IPS-15b (cell line): ENCODE measurements around the gene CENPU.
"Not testable (repeated sequence)": the region's sequence is repeated elsewhere in the genome, so short reads cannot be mapped to it uniquely, and the experiment has no call there.

Experiments
- H3K27me3 ChIP-seq: one replicate; pipeline ENCODE4 v1.6.1; 2013; ENCODE audit warnings: low read length; ENCODE audit not compliant: control insufficient read depth, insufficient read depth
- H3K36me3 ChIP-seq: one replicate; pipeline ENCODE4 v1.6.1; 2013; ENCODE audit warnings: low read length; ENCODE audit not compliant: control insufficient read depth, insufficient read depth
- H3K4me1 ChIP-seq: one replicate; pipeline ENCODE4 v1.6.1; 2013; ENCODE audit warnings: mild to moderate bottlenecking, low read length; ENCODE audit not compliant: control insufficient read depth, insufficient read depth
- H3K4me3 ChIP-seq: one replicate; pipeline ENCODE4 v1.5.1; 2013; ENCODE audit warnings: low read depth, low read length
- H3K9ac ChIP-seq: one replicate; pipeline ENCODE4 v1.6.1; 2013; ENCODE audit warnings: low read depth, mild to moderate bottlenecking, low read length
- H3K9me3 ChIP-seq: one replicate; pipeline ENCODE4 v1.6.1; 2013; ENCODE audit warnings: mild to moderate bottlenecking, low read length; ENCODE audit not compliant: control insufficient read depth, insufficient read depth

The CENPU gene

DNA sequence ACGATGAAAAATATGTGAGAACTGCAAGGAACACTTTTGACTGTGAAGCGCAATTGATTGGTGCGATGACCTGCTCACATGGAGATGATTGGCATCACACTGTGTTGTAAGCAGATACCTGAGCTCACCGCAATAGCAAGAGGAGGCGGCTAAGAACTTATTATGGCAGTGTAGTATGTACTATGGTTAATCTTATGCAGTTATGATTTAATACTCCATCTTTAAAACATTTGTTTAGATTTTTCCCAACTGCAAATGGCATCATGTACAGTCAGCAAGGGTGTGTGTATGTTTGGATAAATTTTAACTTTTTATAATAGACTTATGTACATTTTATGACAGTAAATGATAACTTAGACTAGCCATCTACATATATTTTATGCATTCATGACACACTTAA, 58.9 kb downstream of the CENPU start:
- Histone ChIP-seq H3K4me3 (no peak overlapping the region), H3K4me1 (no peaks in the 10 kb centered on the region), H3K36me3 (no peaks in the 10 kb centered on the region), H3K27me3 (no peaks in the 10 kb centered on the region), H3K9ac (no peak overlapping the region), H3K9me3 (no peaks in the 10 kb centered on the region)

DNA sequence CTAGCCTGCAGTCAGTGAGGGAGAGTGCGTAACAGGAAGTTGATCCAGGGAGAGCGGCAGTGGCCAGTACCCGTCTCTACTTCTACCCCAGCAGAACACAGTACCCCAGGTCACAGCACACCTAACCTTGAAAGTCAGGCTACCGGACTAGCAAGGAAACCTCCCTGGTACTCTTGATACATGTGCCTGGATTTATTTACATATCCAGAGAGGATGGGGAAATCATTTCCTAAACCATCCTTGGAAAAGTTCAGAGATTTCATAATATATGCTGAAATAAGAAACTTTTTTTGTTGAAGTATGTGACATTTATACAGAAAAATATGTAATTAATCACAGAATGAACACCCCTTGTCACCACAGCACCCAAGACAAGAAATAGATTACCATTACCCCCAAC, 59.9 kb downstream of the CENPU start:
- Histone ChIP-seq H3K9me3 (no peaks in the 10 kb centered on the region), H3K4me1 (no peaks in the 10 kb centered on the region), H3K36me3 (no peaks in the 10 kb centered on the region), H3K9ac (no peak overlapping the region), H3K27me3 (no peaks in the 10 kb centered on the region), H3K4me3 (no peak overlapping the region)

- Histone ChIP-seq H3K4me1 (no peaks in the 10 kb centered on the region), H3K4me3 (no peak overlapping the region), H3K27me3 (no peaks in the 10 kb centered on the region), H3K9me3 (no peaks in the 10 kb centered on the region), H3K9ac (no peak overlapping the region), H3K36me3 (no peaks in the 10 kb centered on the region)
These were observed 61.2 kb downstream of the CENPU start for GRCh38 chr4:184672741-184673140.

GRCh38 chr4:184671101-184671500, 62.8 kb downstream of the CENPU start:
- Histone ChIP-seq H3K36me3 (no peaks in the 10 kb centered on the region), H3K27me3 (no peaks in the 10 kb centered on the region), H3K4me3 (no peak overlapping the region), H3K9me3 (no peaks in the 10 kb centered on the region), H3K4me1 (no peaks in the 10 kb centered on the region), H3K9ac (no peak overlapping the region)

- H3K36me3 ChIP-seq: no peaks in the 10 kb centered on the region
- H3K9ac ChIP-seq: no peak overlapping the region
- no peak overlapping the region for H3K4me3 ChIP-seq
- no peaks in the 10 kb centered on the region for H3K4me1 ChIP-seq
- H3K9me3 ChIP-seq: no peaks in the 10 kb centered on the region
- no peaks in the 10 kb centered on the region for H3K27me3 ChIP-seq
These were observed 64.6 kb downstream of the CENPU start for GRCh38 chr4:184669251-184669650.

DNA sequence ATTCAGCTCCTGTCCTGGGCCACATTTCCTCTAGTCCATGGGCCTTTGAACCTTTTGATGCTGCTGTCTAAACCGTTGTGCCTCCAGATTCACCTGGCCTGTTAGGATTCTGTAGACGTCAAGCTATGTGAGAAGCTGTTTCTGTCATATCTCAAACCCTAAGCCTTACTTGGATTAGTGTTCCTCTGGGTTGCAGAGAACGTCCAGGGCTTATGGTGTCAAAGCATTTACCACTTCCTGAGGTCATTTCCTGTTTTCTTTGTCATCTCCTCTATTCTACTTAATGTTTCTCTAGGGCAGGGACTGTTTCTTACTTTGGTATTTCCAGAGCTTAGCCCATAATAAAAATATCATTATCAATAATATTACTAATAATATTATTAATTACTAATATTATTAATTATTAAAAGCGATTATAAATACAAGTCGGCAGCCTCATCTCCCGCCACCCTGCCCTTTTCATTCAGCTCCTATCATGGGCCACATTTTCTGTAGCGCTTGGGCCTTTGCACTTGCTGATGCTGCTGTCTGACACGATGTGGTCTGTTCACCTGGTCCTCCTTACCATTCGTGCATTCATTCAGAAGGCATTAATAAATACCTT, 65.3 kb downstream of the CENPU start:
- H3K36me3 ChIP-seq: no peaks in the 10 kb centered on the region
- H3K9ac ChIP-seq: no peak overlapping the region
- no peaks in the 10 kb centered on the region for H3K4me1 ChIP-seq
- no peak overlapping the region for H3K4me3 ChIP-seq
- H3K9me3 ChIP-seq: no peaks in the 10 kb centered on the region
- no peaks in the 10 kb centered on the region for H3K27me3 ChIP-seq

- Histone ChIP-seq H3K4me1 (no peaks in the 10 kb centered on the region), H3K9ac (no peak overlapping the region), H3K27me3 (no peaks in the 10 kb centered on the region), H3K4me3 (no peak overlapping the region), H3K9me3 (no peaks in the 10 kb centered on the region), H3K36me3 (no peaks in the 10 kb centered on the region)
These were observed 65.8 kb downstream of the CENPU start for GRCh38 chr4:184668096-184668495.

DNA sequence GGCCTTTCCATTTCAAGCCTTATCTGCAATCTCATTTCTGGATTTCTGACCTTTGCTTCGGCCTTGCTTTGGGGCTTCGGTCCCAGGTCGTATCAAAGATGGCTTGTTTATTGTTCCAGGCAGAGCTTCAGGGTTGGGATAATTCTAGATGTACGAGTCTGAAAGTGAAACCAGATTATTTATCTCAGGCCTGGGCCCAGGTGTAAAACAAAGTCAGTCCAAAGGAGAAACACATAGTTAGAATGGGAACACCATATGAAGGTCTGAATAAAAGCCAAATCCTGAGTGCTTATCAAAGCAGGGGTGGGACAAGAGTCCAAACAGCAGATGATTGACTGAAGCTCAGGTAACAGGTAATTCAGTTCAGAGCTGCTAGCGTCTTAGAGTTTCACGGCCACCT, 67.2 kb downstream of the CENPU start:
- no peaks in the 10 kb centered on the region for H3K36me3 ChIP-seq

DNA sequence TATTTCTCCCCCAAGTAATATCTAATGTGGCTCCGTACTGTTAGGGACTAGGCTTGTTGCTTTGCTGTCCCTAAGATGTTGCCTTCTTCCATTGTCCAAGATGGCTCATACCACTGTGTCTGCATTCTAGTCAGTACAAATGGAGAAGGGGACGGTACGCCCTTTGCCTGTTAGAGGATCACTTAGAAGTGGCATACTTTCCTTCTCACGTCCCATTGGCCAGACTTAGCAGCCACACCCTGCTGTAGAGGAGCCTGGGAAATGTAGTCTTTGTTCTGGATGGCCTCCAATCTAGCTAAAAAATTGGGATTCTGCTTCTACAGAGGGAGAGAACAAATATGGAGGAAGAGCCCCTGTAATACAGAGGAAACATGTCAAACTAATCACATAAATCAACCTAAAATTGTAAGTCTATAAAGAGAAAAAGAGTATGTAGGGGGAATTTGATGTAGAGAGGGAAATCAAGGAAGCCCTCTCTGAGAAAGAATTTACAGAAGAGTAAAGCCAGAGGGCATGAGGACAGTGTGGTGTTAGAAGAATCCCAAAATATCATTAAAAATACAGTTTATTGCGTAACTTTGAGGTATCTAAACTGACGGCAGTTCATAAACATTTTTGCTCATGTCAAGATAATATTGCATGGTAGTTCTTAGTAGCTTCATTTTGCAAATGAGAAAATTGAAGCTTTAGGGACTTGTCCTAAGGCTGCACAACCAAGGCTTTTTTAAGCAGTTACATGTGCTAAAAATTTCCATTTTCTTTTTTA, 69.3 kb downstream of the CENPU start:
- Histone ChIP-seq H3K4me1 (no peaks in the 10 kb centered on the region), H3K9ac (no peak overlapping the region), H3K9me3 (no peaks in the 10 kb centered on the region), H3K36me3 (no peaks in the 10 kb centered on the region), H3K27me3 (no peaks in the 10 kb centered on the region), H3K4me3 (no peak overlapping the region)

More for the DNA sequence above, 67.2 kb downstream of the CENPU start:
- no peaks in the 10 kb centered on the region for H3K4me1 ChIP-seq
- no peaks in the 10 kb centered on the region for H3K27me3 ChIP-seq
- H3K9ac ChIP-seq: no peak overlapping the region
- no peaks in the 10 kb centered on the region for H3K9me3 ChIP-seq
- H3K4me3 ChIP-seq: no peak overlapping the region

GRCh38 chr4:184662236-184662635, 71.7 kb downstream of the CENPU start:
- H3K4me3 ChIP-seq: no peak overlapping the region
- no peaks in the 10 kb centered on the region for H3K36me3 ChIP-seq
- H3K4me1 ChIP-seq: no peaks in the 10 kb centered on the region
- no peak overlapping the region for H3K9ac ChIP-seq
- H3K9me3 ChIP-seq: no peaks in the 10 kb centered on the region
- no peaks in the 10 kb centered on the region for H3K27me3 ChIP-seq

DNA sequence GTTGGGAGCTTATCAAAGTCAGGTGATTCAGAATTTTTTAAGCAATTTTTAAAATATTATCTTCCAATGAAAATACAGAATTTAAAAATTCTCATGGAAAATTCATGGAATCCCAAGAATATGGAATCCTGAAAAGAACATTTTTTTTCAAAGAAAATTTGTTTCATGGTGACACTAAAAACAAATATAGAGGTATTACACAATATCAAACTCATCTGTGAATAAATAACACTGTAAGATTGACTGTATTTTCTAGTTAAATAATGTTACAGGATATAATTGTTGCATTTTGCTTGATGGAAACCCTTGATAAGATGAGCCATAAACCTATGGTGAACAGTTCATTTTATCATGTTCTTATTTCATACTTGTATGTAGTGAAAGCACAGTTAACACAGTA, 72.9 kb downstream of the CENPU start:
- H3K27me3 ChIP-seq: no peaks in the 10 kb centered on the region
- H3K4me3 ChIP-seq: no peak overlapping the region
- no peaks in the 10 kb centered on the region for H3K9me3 ChIP-seq
- H3K4me1 ChIP-seq: no peaks in the 10 kb centered on the region
- no peak overlapping the region for H3K9ac ChIP-seq
- H3K36me3 ChIP-seq: no peaks in the 10 kb centered on the region

GRCh38 chr4:184657820-184658219, 76.1 kb downstream of the CENPU start:
- not testable (repeated sequence) for H3K4me1 ChIP-seq, H3K9ac ChIP-seq, H3K9me3 ChIP-seq, H3K36me3 ChIP-seq, H3K4me3 ChIP-seq, H3K27me3 ChIP-seq
